Body of pancreas (tissue), 4 donors: ENCODE measurements around the gene CORO6.

Experiments
- POLR2A ChIP-seq, 3 donors: fragments of 450-650 bp; IDR thresholded peaks; one replicate each; pipeline ENCODE4 v1.6.1; 2016; ENCODE audit warnings: antibody characterized with exemption in 3 of 3, mild to moderate bottlenecking in 2 of 3
- TF ChIP-seq, protein P1 (sequence below), 7 experiments: fragments of 450-650 bp in 4 of 7; fragments of 200-600 bp in 3 of 7; sonication (generic) in 3 of 7; IDR thresholded peaks; one replicate each; pipeline ENCODE4 v1.5.1; 2016 to 2019; ENCODE audit warnings: antibody characterized with exemption in 7 of 7

DNA sequence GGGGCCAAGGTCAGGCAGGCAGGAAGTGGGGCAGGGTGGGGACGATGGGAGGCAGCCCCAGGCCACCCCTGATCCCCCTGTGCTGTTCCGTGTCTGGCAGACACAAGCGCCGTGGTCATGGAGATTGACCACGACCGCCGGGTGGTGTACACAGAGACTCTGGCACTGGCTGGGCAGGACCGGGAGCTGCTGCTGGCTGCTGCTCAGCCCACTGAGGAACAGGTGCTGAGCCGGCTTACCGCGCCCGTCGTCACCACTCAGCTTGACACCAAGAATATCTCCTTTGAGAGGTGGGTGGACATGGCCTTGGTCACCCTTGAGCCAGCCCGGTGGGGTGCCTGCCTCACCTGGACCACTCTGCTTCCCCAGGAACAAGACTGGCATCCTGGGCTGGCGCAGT, 13.7 kb downstream of the CORO6 start:
- TF ChIP-seq, protein P1, sequence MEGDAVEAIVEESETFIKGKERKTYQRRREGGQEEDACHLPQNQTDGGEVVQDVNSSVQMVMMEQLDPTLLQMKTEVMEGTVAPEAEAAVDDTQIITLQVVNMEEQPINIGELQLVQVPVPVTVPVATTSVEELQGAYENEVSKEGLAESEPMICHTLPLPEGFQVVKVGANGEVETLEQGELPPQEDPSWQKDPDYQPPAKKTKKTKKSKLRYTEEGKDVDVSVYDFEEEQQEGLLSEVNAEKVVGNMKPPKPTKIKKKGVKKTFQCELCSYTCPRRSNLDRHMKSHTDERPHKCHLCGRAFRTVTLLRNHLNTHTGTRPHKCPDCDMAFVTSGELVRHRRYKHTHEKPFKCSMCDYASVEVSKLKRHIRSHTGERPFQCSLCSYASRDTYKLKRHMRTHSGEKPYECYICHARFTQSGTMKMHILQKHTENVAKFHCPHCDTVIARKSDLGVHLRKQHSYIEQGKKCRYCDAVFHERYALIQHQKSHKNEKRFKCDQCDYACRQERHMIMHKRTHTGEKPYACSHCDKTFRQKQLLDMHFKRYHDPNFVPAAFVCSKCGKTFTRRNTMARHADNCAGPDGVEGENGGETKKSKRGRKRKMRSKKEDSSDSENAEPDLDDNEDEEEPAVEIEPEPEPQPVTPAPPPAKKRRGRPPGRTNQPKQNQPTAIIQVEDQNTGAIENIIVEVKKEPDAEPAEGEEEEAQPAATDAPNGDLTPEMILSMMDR (IDR thresholded peaks at IDR 0.05): no peak
- TF ChIP-seq POLR2A (IDR thresholded peaks at IDR 0.05): no peak
